ENCODE measurements around the gene E2F6. TPM values are rescaled to one million over a fixed set of nuclear protein-coding genes. Genes with fewer than 3 reads are reported as not detected.
A peak's percentile ranks its signal among the peaks of the same experiment; 100 is the strongest.

E2F6 gene
- total and polyA plus RNA-seq, 9 of the 15 experiments (the other 6 are each of a cell fraction or from before 2014, with no cell fraction given): 13.6 to 33.9 (median 26.1) TPM

GRCh38 chr2:11406958-11407381 lies 59.0 kb downstream of the E2F6 start:
- Histone ChIP-seq H2AFZ (ENCODE audit: low read depth, low read length) (peak overlapping the region; percentile 20), H3K4me2 (ENCODE audit: insufficient read depth, low read length) (no peak overlapping the region), H3K9ac (ENCODE audit: insufficient read depth in 1 of 2, low read depth in 2 of 2, low read length in 2 of 2) (no peak overlapping the region), H3K27me3 (ENCODE audit: control insufficient read depth in 2 of 2, insufficient read depth in 2 of 2, low read length in 2 of 2) (no peaks in the 10 kb centered on the region), H3K4me1 (replicated peaks in 1 of 2; ENCODE audit: control insufficient read depth in 2 of 2, insufficient read depth in 2 of 2, low read length in 2 of 2) (peaks cover 9 to 12% of the 10 kb centered on the region in 2 experiments; a peak in 4 of 5 replicates), H3K36me3 (ENCODE audit: control insufficient read depth, insufficient read depth, low read length) (no peaks in the 10 kb centered on the region), H3K27ac (ENCODE audit: extremely low read depth, low read depth, low read length) (no peak overlapping the region), H3K9me1 (ENCODE audit: control insufficient read depth, insufficient read depth, low read length) (no peaks in the 10 kb centered on the region), H4K20me1 (replicated peaks; ENCODE audit: control insufficient read depth, insufficient read depth, low read length) (no peaks in the 10 kb centered on the region), H3K9me3 (replicated peaks; ENCODE audit: control insufficient read depth, insufficient read depth, low read depth, low read length) (no peaks in the 10 kb centered on the region), H3K4me3 (no peak overlapping the region), H3K79me2 (ENCODE audit: control insufficient read depth, insufficient read depth, low read length) (no peaks in the 10 kb centered on the region)
- intact Hi-C loops (cut with micrococcal nuclease) (no loop called here), in situ Hi-C loops (cut with MboI) (loop anchor here (25.0 kb wide), 3 partner anchors 170 to 570 kb away; a partner anchor contains a TSS)
- DNase-seq (ENCODE audit: extremely low read depth in 1 of 4, low spot score in 3 of 4): peak; percentile 39 to 77 (median 74)
- ChIA-PET POLR2A (interaction anchor here (0.7 kb wide), 1 partner anchor 16 kb away, joined by 3 read pairs; no protein-coding TSS in a partner anchor), CTCF (ENCODE audit: low intra/inter-chr PET ratio) (no interaction called here)
- 23% methylated on average over 3 of the region's 3 CpGs for WGBS (ENCODE audit: insufficient coverage, low coverage, missing lambda C conversion rate)
- BruUV-seq (replicated peaks): no TSS peak
- peak; percentile 81 for ATAC-seq
- FAIRE-seq: no peak
- TF ChIP-seq L3MBTL2 (IDR thresholded peaks at IDR 0.05) (peak; percentile 87), STAT5A (IDR thresholded peaks at IDR 0.05; ENCODE audit: borderline replicate concordance, low read length) (no peak), GTF2E2 (tag; IDR thresholded peaks at IDR 0.05) (no peak), FOS (IDR thresholded peaks at IDR 0.05; ENCODE audit: extremely low read depth, insufficient read length) (peak; percentile 58), ZBTB12 (CRISPR knock-in tag; IDR thresholded peaks at IDR 0.05) (no peak), FOXP4 (CRISPR knock-in tag; IDR thresholded peaks at IDR 0.05; ENCODE audit: borderline replicate concordance) (no peak), HMG20B (CRISPR knock-in tag; IDR thresholded peaks at IDR 0.05) (no peak), SRSF1 (IDR thresholded peaks at IDR 0.05; ENCODE audit: low read depth, low read length) (no peak), NFYB (IDR thresholded peaks at IDR 0.05; ENCODE audit: extremely low read depth, insufficient read length) (peak; percentile 79), YY1 (IDR thresholded peaks at IDR 0.05; ENCODE audit: borderline replicate concordance in 1 of 3, control insufficient read depth in 1 of 3, extremely low read depth in 1 of 3, insufficient read depth in 3 of 3, insufficient read length in 1 of 3, insufficient replicate concordance in 2 of 3, low read depth in 1 of 3, low read length in 2 of 3) (peak in 1 of 3 experiments; percentile 57), MEF2D (tag; conservative IDR thresholded peaks at IDR 0.05; ENCODE audit: low read depth) (no peak), USF2 (CRISPR knock-in tag; IDR thresholded peaks at IDR 0.05) (peak; percentile 62), MYC (IDR thresholded peaks at IDR 0.05; ENCODE audit: low read depth, low read length) (peak; percentile 51; the same call in 1 of the 2 replicates), MYC (CRISPR knock-in tag; IDR thresholded peaks at IDR 0.05; ENCODE audit: borderline replicate concordance, low read depth) (no peak), RBM25 (IDR thresholded peaks at IDR 0.05; ENCODE audit: low read depth, low read length, severe bottlenecking) (peak; percentile 19)

All from K562 (cell line).